ENCODE measurements around the gene EEFSEC.

The EEFSEC gene

DNA sequence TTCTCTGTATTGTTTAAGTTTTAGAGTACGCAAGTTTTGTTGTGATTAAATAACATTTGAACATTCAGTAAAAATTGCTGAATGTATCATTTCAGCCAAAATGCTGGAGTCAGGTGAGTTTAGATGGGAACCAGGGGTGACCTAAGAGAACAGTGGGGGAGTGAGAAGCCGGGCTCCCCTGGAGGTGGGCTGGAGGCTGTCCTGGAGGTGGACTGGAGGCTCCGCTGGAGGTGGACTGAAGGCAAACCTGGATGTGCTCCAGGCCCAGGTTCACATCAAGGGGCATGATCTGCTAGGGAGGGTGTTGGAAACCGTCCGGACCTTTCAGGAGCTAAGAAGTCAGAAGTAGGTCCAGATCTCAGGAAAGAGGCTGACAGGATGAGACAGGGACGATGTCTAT, 289.7 kb downstream of the EEFSEC start:
- no peak for DNase-seq (ENCODE audit: low read depth in 2 of 2)

DNA sequence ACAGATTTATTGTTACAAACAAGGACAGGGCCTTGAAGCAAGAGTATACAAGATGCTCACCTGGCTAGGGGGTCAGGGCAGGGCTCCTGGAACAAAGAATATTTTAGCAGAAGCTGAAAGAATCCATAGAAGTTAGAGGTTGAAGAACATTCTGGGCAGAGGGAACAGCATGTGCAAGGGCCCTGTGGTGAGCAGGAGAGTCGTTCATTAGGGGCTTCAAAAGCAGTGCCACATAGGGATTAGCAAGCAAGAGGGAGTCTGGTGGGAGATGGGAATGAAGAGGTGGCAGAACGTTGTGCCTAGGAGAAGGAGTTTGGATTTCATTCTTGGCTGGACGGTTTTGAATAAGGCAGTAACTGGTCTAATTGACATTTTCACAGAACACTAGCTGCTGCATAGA, 290.5 kb downstream of the EEFSEC start:
- no peak for DNase-seq (ENCODE audit: low read depth in 2 of 2)

DNA sequence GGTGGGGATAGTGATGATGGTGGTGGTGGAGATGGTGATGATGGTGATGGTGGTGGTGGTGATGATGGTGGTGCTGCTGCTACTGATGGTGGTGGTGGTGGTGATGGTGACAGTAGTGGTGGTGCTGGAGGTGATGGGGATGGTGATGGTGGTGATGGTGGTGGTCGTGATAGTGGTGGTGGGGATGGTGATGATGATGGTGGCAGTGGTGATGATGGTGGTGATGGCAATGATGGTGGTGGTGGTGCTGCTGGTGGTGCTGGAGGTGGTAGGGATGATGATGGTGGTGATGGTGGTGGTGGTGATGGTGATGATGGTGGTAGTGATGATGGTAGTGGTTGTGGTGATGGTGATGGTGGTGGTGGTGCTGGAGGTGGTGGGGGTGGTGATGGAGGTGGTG, 292.1 kb downstream of the EEFSEC start:
- DNase-seq (ENCODE audit: low read depth in 2 of 2), result no peak

DNA sequence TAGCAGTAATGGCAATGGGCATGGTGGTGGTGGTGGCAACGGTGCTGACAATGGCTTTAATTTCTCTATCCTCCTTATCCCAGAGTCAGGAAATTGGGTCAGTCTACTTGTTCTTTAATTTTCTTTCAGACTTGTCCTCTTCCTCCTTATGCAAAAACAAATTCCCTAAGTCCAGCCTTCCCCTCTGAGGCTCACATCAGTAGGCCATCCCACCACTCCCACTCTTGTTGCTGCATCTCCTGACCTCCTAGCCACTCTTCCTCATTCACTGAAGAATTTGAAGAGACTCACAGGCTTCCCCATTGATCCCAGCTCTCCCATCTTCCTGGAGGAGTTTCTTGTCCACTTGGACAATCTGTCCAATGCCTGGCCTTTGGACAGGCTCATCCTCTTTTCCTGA, 293.5 kb downstream of the EEFSEC start:
- no peak for DNase-seq (ENCODE audit: low read depth in 2 of 2)

DNA sequence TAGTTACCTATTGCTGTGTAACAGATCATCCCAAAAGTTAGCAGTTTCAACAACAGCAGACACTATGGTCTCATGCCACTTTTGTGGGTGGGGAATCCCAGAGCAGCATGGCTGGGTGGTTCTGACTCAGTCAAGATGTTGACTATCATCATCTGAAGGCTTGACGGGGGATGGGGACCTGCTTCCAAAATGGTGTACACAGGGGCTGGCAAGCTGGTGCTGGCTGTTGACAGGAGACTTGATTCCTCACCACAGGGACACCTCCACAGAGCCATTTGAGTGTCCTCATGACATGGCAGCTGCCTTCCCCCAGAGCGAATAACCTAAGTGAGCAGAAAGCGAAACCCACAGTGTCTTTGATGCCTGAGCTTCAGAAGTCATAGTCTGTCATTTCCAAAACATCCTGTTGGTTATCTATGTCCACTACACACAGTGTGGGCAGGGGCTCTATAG, 294.3 kb downstream of the EEFSEC start:
- peak in 1 of 2 donors; percentile 5 for DNase-seq (ENCODE audit: low read depth in 2 of 2)

DNA sequence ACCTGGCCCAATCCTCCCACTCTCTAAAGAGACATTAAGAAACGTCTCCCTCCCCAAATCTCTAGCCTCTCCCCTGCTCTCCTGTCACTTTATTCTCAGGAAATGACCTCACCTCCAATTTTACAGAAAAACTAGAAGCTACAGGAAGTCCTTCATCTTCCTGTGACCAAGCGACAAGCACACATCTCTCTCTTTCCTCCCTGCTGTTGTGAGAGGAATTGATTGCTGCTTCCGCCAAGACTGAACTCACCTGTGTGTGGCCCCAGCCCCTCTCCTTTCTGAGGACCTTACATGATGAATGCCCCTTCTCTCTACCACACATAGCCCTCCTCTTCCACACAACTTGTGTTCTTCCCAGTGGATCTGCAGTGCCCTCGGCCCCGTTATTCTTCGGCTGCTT, 295.2 kb downstream of the EEFSEC start:
- DNase-seq (ENCODE audit: low read depth in 2 of 2), result no peak

DNA sequence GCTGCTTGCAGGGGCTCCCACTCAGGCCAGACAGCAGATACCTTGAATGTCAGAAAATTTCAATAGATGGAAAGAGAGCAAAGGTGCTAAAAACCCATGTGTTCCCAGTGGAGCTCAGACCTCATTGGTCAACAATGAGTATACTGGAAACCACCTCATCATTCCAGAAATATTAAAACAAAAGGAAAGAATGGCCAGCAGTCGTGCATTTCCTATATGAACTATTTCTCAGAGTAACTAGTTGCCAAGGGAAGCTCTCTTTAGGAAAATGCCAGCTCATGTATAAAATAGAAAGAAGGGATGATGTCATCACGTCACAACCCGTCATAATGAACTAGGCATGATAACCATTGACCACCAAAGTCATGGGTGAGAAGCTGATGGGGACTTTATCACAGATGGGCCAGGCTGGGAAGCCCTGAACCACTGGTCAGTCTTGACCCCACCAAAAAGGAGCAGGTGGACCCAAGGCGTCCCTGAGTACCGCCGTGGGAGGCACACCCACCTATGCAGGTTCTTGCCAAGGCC, 295.9 kb downstream of the EEFSEC start:
- no peak for DNase-seq (ENCODE audit: low read depth in 2 of 2)

DNA sequence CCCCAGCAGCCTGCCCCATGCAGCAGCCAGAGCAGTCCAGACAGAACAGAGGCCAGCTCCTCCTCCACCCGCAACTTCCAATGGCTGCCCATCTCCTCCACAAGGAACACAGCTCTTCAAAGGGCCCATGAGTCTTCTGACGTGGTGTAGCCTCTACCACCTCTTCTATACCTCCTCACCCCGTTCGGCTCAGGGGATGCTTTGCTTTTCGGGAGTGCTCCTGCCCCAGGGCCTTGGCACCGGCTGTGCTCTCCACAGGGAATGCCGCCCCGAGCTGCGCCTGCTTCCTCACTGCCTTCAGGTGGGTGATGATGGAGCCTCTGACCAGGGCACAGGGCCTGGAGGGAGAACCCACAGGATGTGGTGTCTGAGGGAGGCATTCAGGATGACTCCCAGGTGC, 298.8 kb downstream of the EEFSEC start:
- no peak for DNase-seq (ENCODE audit: low read depth in 2 of 2)

DNA sequence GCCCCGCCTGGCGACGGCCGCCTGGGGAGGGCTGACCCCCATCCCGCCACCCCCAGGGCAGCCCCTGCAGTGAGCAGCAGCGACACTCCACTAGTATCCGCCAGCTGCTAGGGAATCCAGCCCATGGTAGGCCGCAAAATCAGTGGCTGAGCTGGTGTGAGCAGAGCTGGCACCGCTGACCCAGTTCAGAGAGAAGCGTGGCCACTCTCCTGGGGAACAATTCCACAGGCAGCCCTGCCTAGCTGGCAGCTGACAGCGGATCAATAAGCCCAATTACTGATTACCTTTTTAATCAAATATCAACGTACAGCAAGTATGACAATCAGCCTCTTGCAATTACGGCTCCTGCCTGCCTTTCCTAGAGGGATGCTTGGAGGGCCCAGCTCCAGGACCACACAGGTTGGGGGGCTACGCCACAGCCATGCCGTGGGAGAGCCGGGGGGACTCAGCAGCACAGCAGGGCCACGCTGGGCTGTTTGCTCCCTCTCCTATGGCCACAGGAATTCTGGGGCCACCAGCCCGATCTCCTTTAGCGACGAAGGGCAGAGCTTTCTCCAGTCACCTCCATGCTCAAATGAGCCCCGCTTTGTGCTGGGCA, 299.5 kb downstream of the EEFSEC start:
- no peak for DNase-seq (ENCODE audit: low read depth in 2 of 2)

DNA sequence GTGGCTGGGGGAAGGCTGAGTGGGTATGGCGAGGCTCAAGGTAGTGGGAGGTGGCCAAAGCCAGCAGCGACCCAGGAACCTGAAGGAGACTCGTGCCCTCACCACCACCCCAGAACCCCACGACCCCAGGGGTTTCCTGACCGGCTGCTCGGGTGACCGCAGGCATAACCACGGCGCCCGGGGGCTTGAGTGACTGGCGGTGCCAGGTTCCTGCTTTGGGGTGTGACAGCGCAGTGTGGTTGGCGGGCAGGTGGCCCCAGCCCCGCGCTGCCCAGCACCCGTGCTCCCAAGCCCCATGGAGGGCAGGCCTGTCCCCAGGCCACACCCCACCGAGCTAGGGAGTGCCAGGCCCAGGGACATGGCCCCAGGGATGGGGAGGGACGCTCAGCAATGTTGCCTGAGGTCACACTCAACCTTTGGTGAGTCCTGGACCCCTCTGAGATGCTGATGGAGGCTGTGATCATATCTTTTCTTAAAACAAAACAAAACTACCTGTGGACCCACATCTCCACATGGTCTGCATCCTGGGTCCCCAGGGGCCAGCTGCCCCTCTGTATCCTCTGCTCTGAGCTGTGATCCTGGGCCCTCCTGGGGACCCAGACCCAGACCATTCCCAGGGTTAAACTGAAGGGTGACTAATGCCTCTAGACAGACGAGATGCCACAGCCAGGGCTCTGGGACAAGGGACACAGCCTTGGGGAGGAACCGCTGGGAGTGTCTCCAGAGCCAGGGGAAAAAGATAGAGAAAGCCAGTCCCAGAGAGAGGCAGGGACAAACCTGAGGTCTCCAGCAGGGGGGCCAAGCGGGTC, 300.4 kb downstream of the EEFSEC start:
- no peak for DNase-seq (ENCODE audit: low read depth in 2 of 2)

DNA sequence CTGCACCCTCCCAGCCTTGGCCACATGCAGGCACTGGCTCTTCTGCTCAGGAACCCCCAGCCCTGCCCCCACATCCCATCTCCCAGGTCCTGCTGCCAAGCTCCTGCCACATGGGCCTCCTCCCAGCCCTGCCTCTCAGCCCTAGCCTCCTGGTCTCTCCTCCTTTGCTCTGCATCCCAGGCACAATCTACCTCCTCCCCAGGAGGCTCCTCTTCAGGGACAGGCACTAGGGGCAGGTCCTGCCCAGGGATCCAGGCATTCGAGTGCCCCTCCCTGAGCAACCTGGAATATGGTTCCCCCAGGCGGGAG, 301.0 kb downstream of the EEFSEC start:
- DNase-seq (ENCODE audit: low read depth in 2 of 2), result no peak

DNA sequence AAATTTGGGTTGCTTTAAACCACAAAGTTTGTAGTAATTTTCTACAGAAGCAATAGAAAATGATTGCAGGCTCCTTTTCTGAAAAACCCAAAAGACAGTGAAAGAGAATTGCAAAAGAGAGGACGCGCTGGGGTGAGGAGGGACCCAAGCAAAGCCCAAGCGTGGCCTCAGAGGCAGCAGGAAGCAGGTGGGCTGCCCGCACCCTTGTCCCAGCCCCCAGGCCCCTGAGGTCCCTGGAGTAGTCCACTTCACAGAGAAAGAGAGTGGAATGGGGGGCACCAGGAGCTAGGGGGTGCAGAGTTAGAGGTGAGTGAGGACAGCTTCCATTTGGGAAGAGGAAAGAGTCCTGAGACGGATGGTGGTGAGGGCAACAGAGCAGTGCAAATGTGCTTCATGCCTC, 301.8 kb downstream of the EEFSEC start:
- no peak for DNase-seq (ENCODE audit: low read depth in 2 of 2)

DNA sequence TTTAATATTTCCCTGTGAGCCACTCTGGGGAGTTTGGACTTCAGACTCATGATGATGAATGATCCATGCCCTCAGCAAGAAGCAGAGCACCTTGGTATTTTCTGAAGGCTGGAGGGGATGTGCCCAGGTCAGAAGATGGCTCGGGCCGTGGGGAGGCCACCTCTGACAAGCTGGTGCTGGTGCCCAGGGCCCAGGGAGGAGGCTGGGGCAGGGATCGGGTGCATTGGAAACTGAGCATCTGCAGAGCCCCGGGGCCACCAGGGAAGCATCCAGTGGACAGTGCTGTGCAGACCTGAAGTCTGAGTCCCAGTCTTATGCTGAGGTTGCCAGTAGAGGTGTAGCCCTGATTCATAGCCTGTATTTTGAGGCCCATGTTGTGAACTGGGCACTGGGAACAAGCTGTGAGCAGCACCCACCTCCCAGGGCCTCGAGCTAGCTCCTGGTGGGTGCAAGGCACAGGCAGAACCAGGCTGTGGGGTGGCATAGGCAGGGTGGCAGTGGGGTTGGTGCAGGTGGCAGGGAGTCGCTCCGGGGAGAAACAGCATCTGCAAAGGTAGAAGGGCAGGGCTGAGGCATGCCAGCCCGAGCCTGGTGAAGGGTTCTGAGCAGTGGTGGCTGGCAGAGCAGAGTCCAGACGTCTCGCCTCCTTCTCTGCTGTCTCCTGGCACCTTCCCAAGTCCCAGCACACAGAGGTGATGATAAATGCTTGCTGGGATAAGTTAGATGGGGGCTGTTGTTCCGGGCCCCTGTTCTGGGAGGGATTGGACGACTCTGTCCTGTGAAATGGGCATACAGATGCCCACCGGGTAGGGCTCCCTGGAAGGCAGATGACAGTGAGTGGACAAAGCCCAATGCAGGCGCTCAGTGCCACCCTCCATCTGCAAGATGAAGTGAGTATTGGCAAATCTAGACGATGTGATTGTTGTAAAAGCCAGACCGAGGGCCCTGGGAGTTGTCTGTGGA, 302.8 kb downstream of the EEFSEC start:
- no peak for DNase-seq (ENCODE audit: low read depth in 2 of 2)

DNA sequence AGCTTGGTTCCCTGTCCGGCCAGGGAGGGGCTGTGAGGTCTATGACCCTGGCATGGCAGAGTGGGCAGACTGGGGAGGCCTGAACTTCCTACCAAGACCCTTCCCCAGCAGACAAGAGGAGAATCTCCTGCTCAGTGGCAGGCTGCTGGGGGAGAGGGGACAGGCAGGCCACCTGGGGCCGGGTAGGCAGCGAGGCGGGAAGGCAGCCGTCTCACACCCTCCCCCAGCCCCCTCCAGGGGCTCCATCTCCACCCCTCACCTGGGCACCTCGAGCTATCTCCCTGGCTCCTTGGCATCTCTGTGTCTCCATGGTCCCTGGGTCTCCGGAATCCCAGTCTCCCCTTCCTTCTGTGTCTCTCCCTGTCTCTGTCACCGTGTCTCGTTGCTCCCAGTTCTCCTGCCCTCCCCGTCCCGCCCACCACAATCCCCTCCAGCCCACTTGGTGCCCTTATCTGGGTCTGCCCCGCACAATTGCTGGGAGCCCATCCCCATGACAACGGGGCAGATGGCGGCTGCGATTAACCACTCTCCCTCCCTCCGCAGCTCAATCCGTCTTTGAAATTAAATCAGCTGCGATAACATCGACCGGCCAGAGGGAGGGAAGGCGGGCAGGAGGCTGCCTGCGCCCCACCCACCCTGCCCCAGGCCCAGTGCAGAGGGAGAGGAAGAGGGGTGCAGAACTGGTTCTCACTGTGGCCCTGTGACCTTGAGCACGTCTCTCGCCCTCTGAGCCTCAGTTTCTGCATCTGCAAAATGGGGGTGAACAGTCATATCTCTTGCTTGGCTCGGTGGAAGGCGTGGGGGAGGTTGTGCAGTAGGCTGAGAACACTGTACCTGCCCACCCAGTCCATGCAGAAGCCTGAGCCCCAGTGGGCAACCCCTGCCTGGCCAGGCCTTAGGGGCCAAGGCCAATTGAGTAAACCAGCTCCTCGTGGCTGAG, 303.8 kb downstream of the EEFSEC start:
- no peak for DNase-seq (ENCODE audit: low read depth in 2 of 2)

DNA sequence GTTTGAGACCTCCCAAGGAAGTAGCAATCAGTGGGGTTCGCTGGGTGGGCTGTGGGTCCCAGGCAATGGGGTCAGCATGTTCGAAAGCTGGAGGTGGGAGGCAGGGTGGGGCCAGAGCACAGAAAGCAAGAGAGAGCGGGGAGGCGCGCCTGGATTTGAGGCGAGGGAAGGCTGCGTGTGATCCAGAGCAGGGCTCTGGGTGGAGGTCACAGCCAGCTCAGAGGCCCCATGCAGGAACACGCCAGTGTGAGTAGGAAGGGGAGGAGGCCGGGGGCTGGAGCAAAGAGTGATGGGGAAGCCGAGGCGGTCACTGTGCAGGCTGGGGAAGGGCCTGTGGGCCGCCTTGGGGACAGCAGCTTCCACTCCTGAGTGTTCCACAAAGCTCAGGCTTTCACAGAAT, 304.7 kb downstream of the EEFSEC start:
- DNase-seq (ENCODE audit: low read depth in 2 of 2), result no peak

Data from stimulated activated CD4-positive, alpha-beta T cell treated with anti-CD3 and anti-CD28 coated beads, Interleukin-1b, Interleukin-23, amount 100 ng/mL, for 4 hours (primary cell).